HepG2 (cell line): ENCODE data around the gene SMIM1. TPM values are rescaled to one million over a fixed set of nuclear protein-coding genes. Genes with fewer than 3 reads are reported as not detected.

Experiments
- CTCF ChIP-seq: sonication (generic); formaldehyde crosslinking; IDR thresholded peaks from 2 replicates; pipeline ENCODE4 v1.5.0; 2020; ENCODE audit warnings: mild to moderate bottlenecking, missing genetic modification reagents, moderate library complexity
- DPF2 ChIP-seq: sonication (generic); formaldehyde crosslinking; IDR thresholded peaks from 2 replicates; pipeline ENCODE4 v1.4.0; 2020; ENCODE audit warnings: mild to moderate bottlenecking, low read depth, missing genetic modification reagents, borderline replicate concordance
- ETV5 ChIP-seq: IDR thresholded peaks from 2 replicates; pipeline ENCODE4 v1.6.1; 2018; ENCODE audit warnings: missing biosample characterization, missing genetic modification reagents, inconsistent platforms, borderline replicate concordance
- FOXA3 ChIP-seq: IDR thresholded peaks from 2 replicates; pipeline ENCODE4 v1.6.1; 2016; ENCODE audit warnings: missing genetic modification reagents, missing compliant biosample characterization
- HMG20A ChIP-seq: IDR thresholded peaks from 2 replicates; pipeline ENCODE4 v1.6.1; 2016; ENCODE audit warnings: borderline replicate concordance
- MYC ChIP-seq: sonication (generic); formaldehyde crosslinking; IDR thresholded peaks from 2 replicates; pipeline ENCODE4 v1.9.0; 2021; ENCODE audit warnings: missing genetic modification reagents, borderline replicate concordance
- MYNN ChIP-seq: sonication (generic); formaldehyde crosslinking; IDR thresholded peaks from 2 replicates; pipeline ENCODE4 v1.4.0; 2020; ENCODE audit warnings: mild to moderate bottlenecking, low read depth, missing genetic modification reagents
- NFYC ChIP-seq: IDR thresholded peaks from 2 replicates; pipeline ENCODE4 v1.6.1; 2016; ENCODE audit warnings: missing genetic modification reagents, missing compliant biosample characterization
- NR2F6 ChIP-seq, 2 experiments: IDR thresholded peaks; 2 replicates each; pipeline ENCODE4 v1.6.1; 2016; ENCODE audit warnings: antibody characterized with exemption in 1 of 2, mild to moderate bottlenecking in 1 of 2
- PAX8 ChIP-seq: sonication (generic); formaldehyde crosslinking; IDR thresholded peaks from 2 replicates; pipeline ENCODE4 v1.8.0; 2022; ENCODE audit warnings: mild to moderate bottlenecking, missing genetic modification reagents, borderline replicate concordance
- SIX4 ChIP-seq: sonication (generic); formaldehyde crosslinking; IDR thresholded peaks from 2 replicates; pipeline ENCODE4 v1.4.0; 2020; ENCODE audit warnings: missing genetic modification reagents
- STAT6 ChIP-seq: sonication (generic); formaldehyde crosslinking; IDR thresholded peaks from 2 replicates; pipeline ENCODE4 v1.4.0; 2020; ENCODE audit warnings: missing genetic modification reagents, mild to moderate bottlenecking, borderline replicate concordance
- ZNF556 ChIP-seq: sonication (generic); formaldehyde crosslinking; IDR thresholded peaks from 2 replicates; pipeline ENCODE4 v1.4.0; 2020; ENCODE audit warnings: mild to moderate bottlenecking, missing genetic modification reagents, borderline replicate concordance
- polyA plus RNA-seq, 8 experiments: library from polyadenylated mRNA; depleted of rRNA in 3 of 8; stranded (reverse) in 7 of 8; unstranded in 1 of 8; fragments of >200 nt; fragmentation: Illumina TruSeq in 4 of 8; extraction: Trizol in 4 of 8; gene quantifications; 2 replicates each; pipeline versions ENCODE4 v1.2.1 to v1.2.3, GENCODE V29; 2011 to 2016; ENCODE audit warnings: low read depth in 4 of 8, missing spikeins in 1 of 8, mixed read lengths in 1 of 8; ENCODE audit not compliant: insufficient read depth in 1 of 8
- total RNA-seq, 5 experiments: library from RNA; depleted of rRNA; stranded (reverse); fragments of >200 nt; fragmentation: Illumina TruSeq; extraction: Trizol; gene quantifications; 2 replicates each; pipeline ENCODE4 v1.2.3, GENCODE V29; 2016; ENCODE audit warnings: low read depth in 1 of 5

Gene SMIM1
- total and polyA plus RNA-seq, 2 of the 13 experiments (the other 11 are each of a cell fraction or from before 2014, with no cell fraction given) = 12.4 to 56.3 TPM

GRCh38 chr1:3733094-3733882 is 39.3 kb upstream of the SMIM1 start (continued):
- 0 out of 2 replicates have a peak, but pooled peaks have one; percentile 18 for TF ChIP-seq FOXA3 (CRISPR knock-in tag)
- 0 out of 2 replicates have a peak, but pooled peaks have one; percentile 12 for TF ChIP-seq HMG20A
- TF ChIP-seq STAT6 (CRISPR knock-in tag) = no peak
- TF ChIP-seq PAX8 (CRISPR knock-in tag) = no peak
- TF ChIP-seq CTCF (CRISPR knock-in tag) = 0 out of 2 replicates have a peak, but pooled peaks have one; percentile 23
- TF ChIP-seq SIX4 (CRISPR knock-in tag) = peak; percentile 77
- peak; percentile 51; the same call in 1 of the 2 replicates for TF ChIP-seq DPF2 (CRISPR knock-in tag)
- TF ChIP-seq MYC (CRISPR knock-in tag) = peak; percentile 81; the same call in 1 of the 2 replicates
- 0 out of 2 replicates have a peak, but pooled peaks have one; percentile 10 for TF ChIP-seq NFYC
- peak; percentile 50; the same call in 1 of the 2 replicates for TF ChIP-seq NR2F6 (IDR thresholded peaks at IDR 0.05)
- peak; percentile 75 for TF ChIP-seq NR2F6 (CRISPR knock-in tag; IDR thresholded peaks at IDR 0.05)
- no peak for TF ChIP-seq MYNN (CRISPR knock-in tag)
- 0 out of 2 replicates have a peak, but pooled peaks have one; percentile 19 for TF ChIP-seq ZNF556 (CRISPR knock-in tag)
- TF ChIP-seq ETV5 = peak; percentile 54; the same call in 1 of the 2 replicates
